Measurements from ENCODE around the gene SIX1.

GRCh38 chr14:60630129-60630528, 19.1 kb downstream of the SIX1 start:
- TF ChIP-seq NAIF1 (CRISPR knock-in tag; IDR thresholded peaks at IDR 0.05; ENCODE audit: borderline replicate concordance) (no peak), SALL2 (CRISPR knock-in tag; IDR thresholded peaks at IDR 0.05) (no peak), AHR (CRISPR knock-in tag; IDR thresholded peaks at IDR 0.05) (no peak)
